Occipital lobe (tissue), 2 donors: ENCODE measurements around the gene TANGO6. TPM values are rescaled to one million over a fixed set of nuclear protein-coding genes. Genes with fewer than 3 reads are reported as not detected.
"Not testable (repeated sequence)": the region's sequence is repeated elsewhere in the genome, so short reads cannot be mapped to it uniquely, and the experiment has no call there.

ENCODE experiments used
- DNase-seq: peaks from one replicate; lab custom pipeline; 2025; lab: John Stamatoyannopoulos, UW
- total RNA-seq: library from RNA; depleted of rRNA; stranded (reverse); fragments of >200 nt; gene quantifications from one replicate; pipeline ENCODE4 v1.2.3, GENCODE V29; 2014

Gene TANGO6
- total RNA-seq, 1 donor from 2014 or later: 30.1 TPM

GRCh38 chr16:69114976-69115355 lies 271.6 kb downstream of the TANGO6 start:
- DNase-seq: no peak

GRCh38 chr16:69115361-69115760 lies 272.0 kb downstream of the TANGO6 start:
- DNase-seq: no peak

GRCh38 chr16:69115837-69116236 lies 272.5 kb downstream of the TANGO6 start:
- no peak for DNase-seq

- no peak for DNase-seq
Observed at GRCh38 chr16:69116256-69116875, 273.0 kb downstream of the TANGO6 start.

GRCh38 chr16:69116906-69117305 lies 273.6 kb downstream of the TANGO6 start:
- DNase-seq: no peak

- DNase-seq: no peak
Observed at GRCh38 chr16:69118468-69118867, 275.1 kb downstream of the TANGO6 start.

- no peak for DNase-seq
Observed at GRCh38 chr16:69118994-69119393, 275.7 kb downstream of the TANGO6 start.

GRCh38 chr16:69119536-69119935 lies 276.2 kb downstream of the TANGO6 start:
- no peak for DNase-seq

- DNase-seq: no peak
Observed at GRCh38 chr16:69120096-69120664, 276.8 kb downstream of the TANGO6 start.

GRCh38 chr16:69123910-69124309 lies 280.6 kb downstream of the TANGO6 start:
- DNase-seq: peak; percentile 15

- not testable (repeated sequence) for DNase-seq
Observed at GRCh38 chr16:69124406-69124805, 281.1 kb downstream of the TANGO6 start.

GRCh38 chr16:69124961-69125360 lies 281.6 kb downstream of the TANGO6 start:
- not testable (repeated sequence) for DNase-seq

GRCh38 chr16:69126221-69126620 lies 282.9 kb downstream of the TANGO6 start:
- no peak for DNase-seq

- DNase-seq: not testable (repeated sequence)
Observed at GRCh38 chr16:69126801-69127200, 283.5 kb downstream of the TANGO6 start.

- DNase-seq: no peak
Observed at GRCh38 chr16:69127966-69128510, 284.7 kb downstream of the TANGO6 start.

GRCh38 chr16:69130461-69130860 lies 287.1 kb downstream of the TANGO6 start:
- no peak for DNase-seq

- no peak for DNase-seq
Observed at GRCh38 chr16:69131167-69131838, 288.0 kb downstream of the TANGO6 start.

- peak; percentile 62 for DNase-seq
Observed at GRCh38 chr16:69131839-69132423, 288.6 kb downstream of the TANGO6 start.

GRCh38 chr16:69132424-69133252 lies 289.3 kb downstream of the TANGO6 start, which contains the start of the genes CHTF8 and UTP4:
Gene CHTF8, minus strand, starts transcription at chr16:69132588. Its CDS starts 11,130 bp downstream, at chr16:69121458.
Gene UTP4, plus strand, starts transcription at chr16:69132649. Its CDS starts 811 bp downstream, at chr16:69133460.
- DNase-seq: peak; percentile 67

- no peak for DNase-seq
Observed at GRCh38 chr16:69133373-69133954, 290.1 kb downstream of the TANGO6 start.
